COLO829 (cell line): ENCODE data around the gene PPP1R3C.

Source experiments
- DNase-seq: peaks from one replicate; pipeline ENCODE4 v3.0.0; 2012; ENCODE audit warnings: low spot score

Gene PPP1R3C

DNA sequence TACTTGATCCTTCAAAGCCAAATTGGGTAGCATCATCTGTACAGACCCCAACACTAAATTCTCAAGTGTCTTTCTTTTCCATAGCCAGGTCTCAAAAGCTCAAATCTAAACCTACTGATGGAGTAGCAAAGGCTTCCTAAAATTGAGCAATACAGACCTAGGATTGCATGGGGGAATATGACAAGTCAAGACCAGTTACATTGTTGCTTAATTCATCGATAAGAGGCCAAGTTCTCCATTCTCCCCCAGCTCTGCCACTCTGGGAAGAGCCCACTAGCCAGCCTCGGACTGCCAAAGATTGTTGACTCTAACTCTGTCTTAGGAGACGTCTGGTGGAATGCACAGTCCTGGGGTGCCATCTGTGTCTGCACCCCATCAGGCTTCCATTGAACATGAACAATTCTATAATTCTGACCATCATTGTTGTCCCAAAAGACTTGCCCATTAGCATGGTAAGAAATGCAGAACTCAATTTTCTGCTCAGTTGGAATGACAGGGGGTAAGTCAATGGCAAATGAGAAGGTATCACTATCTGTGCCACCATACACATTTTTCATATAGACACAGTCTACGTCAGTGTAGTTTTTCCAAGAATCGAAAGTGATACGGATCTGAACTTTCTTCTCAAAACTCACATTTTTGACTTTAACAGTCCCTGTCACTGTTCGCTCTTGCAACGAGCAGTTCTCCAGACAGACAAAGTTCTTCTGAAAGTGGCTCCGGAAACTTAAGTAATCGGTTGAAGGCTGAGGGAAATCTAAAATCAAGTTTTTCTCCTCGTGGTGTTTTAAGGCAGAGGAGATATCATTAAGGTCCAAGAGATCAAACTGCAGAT, 2.9 kb downstream of the PPP1R3C start:
- no peak for DNase-seq

GRCh38 chr10:91628383-91628782, 4.5 kb downstream of the PPP1R3C start:
- DNase-seq: no peak

DNA sequence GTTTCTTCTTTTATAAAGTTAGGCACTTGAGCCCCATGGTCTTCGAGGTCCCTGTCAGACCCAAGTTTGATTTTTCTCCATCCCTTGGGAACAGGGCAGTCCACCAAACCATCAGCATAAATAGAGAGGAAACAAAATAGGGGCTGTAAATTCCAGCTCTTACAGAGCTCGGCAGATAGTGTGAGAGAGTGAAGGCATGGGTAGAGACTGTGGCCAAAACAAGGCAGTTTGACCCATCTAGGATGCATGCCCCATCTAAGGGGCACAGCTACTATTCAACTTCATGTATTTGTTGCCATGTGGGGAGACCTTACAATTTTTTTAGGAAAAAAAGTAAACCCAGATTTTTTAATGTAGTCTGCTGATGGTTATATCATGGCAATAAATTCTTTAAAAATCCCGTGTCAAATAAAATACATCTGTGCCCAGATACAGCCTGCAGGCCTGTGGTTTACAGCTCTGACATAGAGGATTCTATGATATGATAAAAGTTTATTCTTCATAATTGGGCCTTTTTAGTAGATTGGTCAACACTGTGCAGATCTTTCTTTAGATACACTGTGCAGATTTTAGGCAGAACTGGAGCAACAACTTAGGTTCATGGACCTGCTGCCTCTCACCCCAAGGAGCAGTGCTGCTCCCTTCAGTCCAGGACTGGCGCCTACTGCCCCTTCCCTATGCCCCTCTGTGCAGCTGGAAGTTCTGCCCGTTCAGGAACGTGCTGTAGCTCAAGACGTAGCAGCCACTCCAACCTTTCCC, 5.3 kb downstream of the PPP1R3C start:
- no peak for DNase-seq

DNA sequence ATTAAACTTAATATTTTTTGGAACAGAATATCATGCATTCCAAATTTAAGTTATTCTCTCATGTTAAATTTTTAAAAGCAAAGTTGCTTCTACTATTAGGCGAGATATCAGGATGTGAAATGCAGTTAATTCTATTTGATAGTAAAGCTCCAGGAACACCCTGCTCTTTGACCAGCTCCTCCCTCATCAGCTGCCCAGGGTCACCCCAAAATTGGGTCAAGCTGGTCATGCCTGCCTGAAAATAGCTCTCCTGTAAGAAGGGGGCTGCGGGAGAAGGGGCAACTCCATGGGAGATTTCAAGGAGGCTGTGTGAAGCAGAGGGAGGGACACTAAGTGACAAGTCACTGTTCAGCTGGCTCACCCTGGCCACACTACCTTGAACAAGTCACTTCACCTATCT, 5.9 kb downstream of the PPP1R3C start:
- no peak for DNase-seq

- no peak for DNase-seq
These were observed 8.2 kb downstream of the PPP1R3C start for GRCh38 chr10:91624633-91625032.

GRCh38 chr10:91622601-91623000, 10.3 kb downstream of the PPP1R3C start:
- no peak for DNase-seq

GRCh38 chr10:91621483-91622113, 11.3 kb downstream of the PPP1R3C start:
- no peak for DNase-seq

GRCh38 chr10:91617072-91617609, 15.7 kb downstream of the PPP1R3C start:
- DNase-seq: no peak

DNA sequence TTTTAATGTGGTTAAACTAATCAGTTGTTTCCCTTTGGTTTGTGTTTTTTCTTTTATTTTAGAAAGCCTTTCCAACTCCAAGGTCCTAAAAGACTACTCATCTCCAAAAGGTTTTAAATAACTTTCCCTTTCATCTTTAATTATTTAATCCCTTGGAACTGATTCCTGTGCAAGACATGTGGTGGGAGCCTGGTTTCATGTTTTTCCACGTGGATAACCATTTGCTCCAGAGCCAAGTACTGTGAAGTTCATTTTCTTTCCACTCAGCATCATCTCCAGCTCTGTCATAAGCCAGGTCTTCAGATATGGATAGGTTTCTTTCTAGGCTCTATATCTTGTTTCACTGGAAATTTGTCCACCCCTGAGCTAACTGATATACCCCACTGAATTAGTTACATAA, 16.7 kb downstream of the PPP1R3C start:
- no peak for DNase-seq

GRCh38 chr10:91614225-91614624, 18.6 kb downstream of the PPP1R3C start:
- no peak for DNase-seq

GRCh38 chr10:91613411-91614187, 19.3 kb downstream of the PPP1R3C start:
- peak; percentile 74 for DNase-seq

DNA sequence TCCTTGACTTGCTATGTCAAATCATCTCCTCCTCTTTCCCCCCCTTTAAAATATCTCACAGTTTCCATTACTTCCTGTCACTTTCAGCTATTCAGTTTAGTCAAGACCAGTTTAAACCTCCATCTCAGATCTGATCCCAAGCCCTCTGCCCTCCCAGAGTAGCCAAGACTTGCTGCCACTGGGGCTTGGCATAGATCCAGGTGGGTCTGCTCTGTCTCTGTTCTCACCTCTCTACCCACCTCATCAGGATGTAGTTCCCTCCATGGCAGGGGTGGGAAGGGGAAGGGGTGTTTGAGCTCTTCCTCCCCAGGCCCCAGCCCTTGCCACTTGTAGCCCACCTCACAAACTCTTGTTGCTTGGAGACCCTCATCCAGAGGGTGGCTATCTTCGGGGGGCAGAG, 22.0 kb downstream of the PPP1R3C start:
- no peak for DNase-seq

- DNase-seq: no peak
These were observed 22.4 kb downstream of the PPP1R3C start for GRCh38 chr10:91610444-91610843.

DNA sequence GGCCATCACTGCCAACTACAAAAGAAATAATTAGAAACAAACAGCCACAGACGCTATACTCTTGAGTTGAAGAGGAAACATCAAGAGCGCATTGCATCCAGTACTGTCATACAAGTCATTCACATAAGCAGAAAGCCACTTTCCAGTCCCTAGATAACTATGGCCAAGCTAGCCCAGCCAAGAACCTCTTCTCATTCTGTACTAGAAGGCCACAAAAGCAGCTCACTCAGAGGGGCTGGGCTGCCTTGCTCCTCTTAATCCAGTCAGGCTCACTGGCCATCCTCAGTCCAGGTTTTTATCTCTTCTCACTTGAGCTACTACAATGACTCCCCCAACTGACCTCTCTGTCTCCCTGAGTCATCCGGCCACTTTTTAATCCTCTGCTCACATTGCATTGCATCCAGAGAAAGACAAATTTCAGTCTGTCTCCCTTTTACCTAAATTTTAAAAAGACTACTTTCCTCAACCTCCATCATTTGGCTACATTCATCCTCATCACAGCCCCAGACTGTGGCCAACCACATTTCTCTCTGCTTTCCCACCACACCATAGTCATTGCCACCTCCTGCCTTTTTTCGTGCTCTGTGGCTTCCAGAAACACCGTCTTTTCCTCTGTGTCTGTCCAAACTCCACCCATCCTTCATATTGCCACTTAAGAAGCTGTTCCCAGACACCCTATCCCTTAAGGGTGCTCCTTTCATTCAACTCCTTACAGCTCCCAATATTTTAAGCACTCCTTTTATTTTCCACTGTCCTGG, 25.0 kb downstream of the PPP1R3C start:
- DNase-seq: no peak

- DNase-seq: no peak
These were observed 26.9 kb downstream of the PPP1R3C start for GRCh38 chr10:91605968-91606367.

- peak; percentile 38 for DNase-seq
These were observed 28.0 kb downstream of the PPP1R3C start for GRCh38 chr10:91604553-91605534.

GRCh38 chr10:91603931-91604331, 28.9 kb downstream of the PPP1R3C start:
- peak; percentile 12 for DNase-seq

GRCh38 chr10:91602868-91603568, 29.9 kb downstream of the PPP1R3C start:
- DNase-seq: no peak

GRCh38 chr10:91602449-91602848, 30.4 kb downstream of the PPP1R3C start:
- DNase-seq: no peak
